Neural cell (in vitro differentiated cells): ENCODE data around the gene STX8.

ENCODE experiments used
- CTCF ChIP-seq: fragments of 450-650 bp; IDR thresholded peaks from 2 replicates; pipeline ENCODE4 v1.5.1; 2014; ENCODE audit warnings: antibody characterized with exemption, mild to moderate bottlenecking, moderate library complexity; ENCODE audit not compliant: poor library complexity, severe bottlenecking
- EP300 ChIP-seq: fragments of 450-650 bp; conservative IDR thresholded peaks from 2 replicates; pipeline ENCODE4 v1.6.1; 2014; ENCODE audit warnings: antibody characterized with exemption, mild to moderate bottlenecking, moderate library complexity; ENCODE audit not compliant: poor library complexity, severe bottlenecking
- POLR2AphosphoS5 ChIP-seq: IDR thresholded peaks from 2 replicates; pipeline ENCODE4 v1.6.1; 2012
- RAD21 ChIP-seq: fragments of 450-650 bp; conservative IDR thresholded peaks from 2 replicates; pipeline ENCODE4 v1.6.1; 2014; ENCODE audit warnings: antibody characterized with exemption, mild to moderate bottlenecking, moderate library complexity
- SMC3 ChIP-seq: fragments of 450-650 bp; conservative IDR thresholded peaks from 2 replicates; pipeline ENCODE4 v1.6.1; 2014; ENCODE audit warnings: antibody characterized with exemption, mild to moderate bottlenecking, moderate library complexity; ENCODE audit not compliant: poor library complexity
- TAF1 ChIP-seq: IDR thresholded peaks from 2 replicates; pipeline ENCODE4 v1.6.1; 2012; ENCODE audit warnings: low read depth

DNA sequence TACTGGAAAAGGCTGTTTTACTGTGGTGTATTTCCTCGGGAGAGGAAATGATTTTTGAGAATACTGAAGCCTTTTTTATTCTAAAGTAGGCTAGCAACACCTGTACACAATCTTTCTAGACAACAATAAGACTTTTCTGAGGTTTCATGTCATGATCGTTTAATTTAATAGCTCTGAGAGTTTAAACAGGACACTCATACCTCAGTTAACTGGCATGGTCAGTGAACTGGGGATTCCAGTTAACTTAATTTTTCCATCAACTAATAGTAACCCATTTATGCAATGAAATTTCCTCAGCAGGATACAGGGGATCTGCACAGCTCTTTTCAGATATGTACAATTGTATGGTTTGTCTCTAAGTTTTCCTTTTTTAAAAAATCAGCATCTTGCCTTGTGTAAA, 291.7 kb downstream of the STX8 start:
- TF ChIP-seq CTCF (no peak), SMC3 (no peak), POLR2AphosphoS5 (no peak), RAD21 (no peak), TAF1 (no peak), EP300 (no peak)
